ENCODE measurements around the gene AUTS2.

AUTS2 gene

GRCh38 chr7:70544016-70544415 lies 945.7 kb downstream of the AUTS2 start:
- DNase-seq, result no peak

DNA sequence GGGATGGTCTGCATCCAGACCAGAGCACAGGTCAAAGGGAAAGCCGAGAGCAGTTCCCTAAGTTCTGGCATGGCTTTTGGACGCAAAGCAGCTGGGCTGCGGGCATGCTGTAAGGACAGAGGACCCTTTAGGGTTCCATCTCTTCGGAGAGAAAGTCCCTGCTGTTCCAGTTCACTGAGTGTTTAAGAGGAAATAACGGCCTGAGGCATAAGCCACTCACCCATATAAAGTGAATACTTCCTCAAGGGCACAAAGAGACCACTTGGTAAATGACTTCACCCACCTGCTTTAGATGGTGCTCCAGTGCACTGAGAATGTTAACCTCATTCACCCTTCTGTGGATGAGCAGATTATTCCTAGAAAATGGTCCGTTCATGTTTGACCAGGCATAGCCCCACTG lies 946.9 kb downstream of the AUTS2 start:
- DNase-seq, result no peak

DNA sequence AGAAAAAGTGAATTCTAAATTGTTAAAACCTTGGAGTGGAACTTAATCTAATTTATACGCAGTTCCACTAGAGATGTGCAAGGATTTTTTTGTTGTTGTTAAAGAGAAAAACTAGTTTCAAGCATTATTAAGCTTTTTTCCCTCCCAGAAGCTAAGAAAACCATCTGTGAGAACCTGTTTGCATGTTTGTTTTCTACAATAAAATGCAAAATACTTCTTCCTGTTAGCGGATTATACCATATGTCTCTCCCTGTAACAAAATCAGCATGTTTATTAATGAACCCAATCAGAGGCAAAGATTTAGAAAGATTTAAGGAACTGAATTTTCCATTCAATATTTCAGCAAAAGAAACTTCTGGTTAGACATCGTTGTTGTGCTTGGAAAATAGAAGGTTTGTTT lies 953.9 kb downstream of the AUTS2 start:
- no peak for DNase-seq

- no peak for DNase-seq
These were observed 955.1 kb downstream of the AUTS2 start for GRCh38 chr7:70553364-70553763.

DNA sequence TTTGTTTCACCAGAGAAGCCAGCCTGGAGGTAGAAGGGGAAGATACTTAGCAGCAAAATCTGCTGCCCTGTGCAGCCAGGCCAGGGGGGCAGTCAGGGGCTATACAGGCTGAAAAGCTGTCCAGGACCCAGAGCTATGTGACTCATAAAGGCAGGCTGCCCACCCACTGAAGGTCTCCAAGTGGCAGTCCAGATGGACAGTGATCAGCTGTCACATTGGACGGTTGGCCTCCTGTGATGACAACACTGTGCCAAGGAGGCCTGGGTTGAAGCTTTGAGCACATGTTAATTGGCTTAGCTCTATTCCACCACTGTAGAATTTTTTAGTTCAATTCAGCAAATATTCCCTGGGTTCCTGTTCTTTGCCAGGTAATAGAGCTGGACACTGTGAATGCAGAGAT lies 956.4 kb downstream of the AUTS2 start:
- no peak for DNase-seq

GRCh38 chr7:70556761-70557160 lies 958.5 kb downstream of the AUTS2 start:
- no peak for DNase-seq

- no peak for DNase-seq
These were observed 959.1 kb downstream of the AUTS2 start for GRCh38 chr7:70557338-70557737.

DNA sequence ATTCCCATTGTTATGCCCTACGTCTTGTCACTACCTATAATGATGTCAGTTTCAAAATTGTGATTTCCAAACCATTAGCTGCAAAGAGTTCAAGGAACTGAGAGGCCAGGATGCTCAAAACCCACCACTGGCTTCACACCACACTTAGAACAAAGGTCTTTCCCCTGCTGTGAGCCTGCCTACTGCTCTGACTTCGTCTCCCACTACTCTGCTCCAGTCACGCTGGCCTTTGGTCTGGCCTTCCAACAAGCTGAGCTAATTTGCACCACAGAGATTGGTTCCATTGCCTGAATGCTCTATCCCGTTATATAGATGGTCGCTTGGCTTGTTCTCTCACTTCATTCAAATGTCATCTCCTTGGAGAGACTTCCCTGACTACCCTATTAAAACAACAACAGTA lies 961.5 kb downstream of the AUTS2 start:
- no peak for DNase-seq

- no peak for DNase-seq
These were observed 965.7 kb downstream of the AUTS2 start for GRCh38 chr7:70563960-70564359.

GRCh38 chr7:70565721-70566370 lies 967.6 kb downstream of the AUTS2 start:
- no peak for DNase-seq

DNA sequence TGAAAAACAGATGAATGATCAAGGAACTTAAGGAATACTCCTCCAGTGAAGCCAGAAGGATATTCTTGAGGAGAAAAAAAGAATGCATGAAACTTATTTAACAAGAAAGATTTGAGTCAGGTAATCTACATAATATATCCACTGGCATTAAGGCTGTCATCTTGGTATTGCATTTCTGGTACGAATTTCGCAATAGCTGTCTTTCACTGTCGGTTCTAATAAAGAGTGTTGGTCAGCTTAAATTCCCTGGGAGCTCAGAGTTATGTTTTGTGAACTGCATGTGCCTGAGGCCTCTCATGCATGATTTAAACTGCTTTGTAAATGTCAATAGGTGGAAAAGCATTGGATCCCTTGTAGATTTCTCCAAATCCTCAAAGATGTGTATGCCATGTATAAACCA lies 968.4 kb downstream of the AUTS2 start:
- no peak for DNase-seq

GRCh38 chr7:70568674-70569334 lies 970.5 kb downstream of the AUTS2 start:
- DNase-seq, result no peak

- no peak for DNase-seq
These were observed 971.1 kb downstream of the AUTS2 start for GRCh38 chr7:70569335-70569819.

- DNase-seq, result no peak
These were observed 971.8 kb downstream of the AUTS2 start for GRCh38 chr7:70570029-70570428.

DNA sequence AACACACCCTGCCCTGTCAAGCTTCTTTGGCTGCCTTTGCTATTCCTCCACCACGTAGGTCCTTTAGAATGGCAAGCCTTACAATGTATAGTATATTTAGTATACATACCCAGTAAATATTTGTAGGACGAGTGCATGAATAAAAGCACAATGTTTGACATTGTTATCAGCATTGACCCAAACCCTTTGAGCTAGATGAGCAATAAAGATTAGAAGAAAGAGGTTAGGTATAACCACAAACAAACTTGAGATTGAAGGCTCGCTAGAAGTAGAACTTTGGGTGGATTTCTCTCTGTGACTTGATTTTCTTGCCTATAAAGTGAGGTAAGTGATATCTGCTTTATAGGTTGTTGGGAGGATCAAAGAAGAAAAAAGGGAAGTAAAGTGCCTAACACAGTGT lies 972.7 kb downstream of the AUTS2 start:
- no peak for DNase-seq

DNA sequence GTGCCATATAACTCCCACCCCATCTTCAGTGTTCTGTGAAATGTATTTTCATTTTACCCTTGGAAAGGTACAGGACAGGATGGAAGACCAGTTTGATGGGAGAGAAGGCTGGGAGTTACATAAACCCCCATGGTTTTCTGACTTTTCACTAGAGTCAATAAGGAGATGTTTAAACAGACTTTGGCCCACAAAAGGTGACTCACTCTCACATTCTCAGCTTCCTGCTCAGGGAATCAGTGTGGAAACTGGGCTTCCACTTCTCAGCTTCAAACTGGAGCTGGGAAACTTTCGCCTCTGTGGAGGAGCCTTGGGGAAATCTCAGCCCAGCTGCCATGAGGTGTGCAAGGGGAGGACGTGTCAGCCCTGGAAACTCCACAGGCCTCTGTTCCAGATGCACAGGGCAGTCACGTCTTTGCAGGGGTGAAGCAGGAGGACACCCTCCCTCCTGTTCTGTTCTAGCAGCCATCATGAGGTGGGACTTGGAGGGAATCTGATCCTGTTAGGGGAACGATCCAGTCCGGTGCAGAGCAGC lies 973.2 kb downstream of the AUTS2 start:
- DNase-seq, result no peak

DNA sequence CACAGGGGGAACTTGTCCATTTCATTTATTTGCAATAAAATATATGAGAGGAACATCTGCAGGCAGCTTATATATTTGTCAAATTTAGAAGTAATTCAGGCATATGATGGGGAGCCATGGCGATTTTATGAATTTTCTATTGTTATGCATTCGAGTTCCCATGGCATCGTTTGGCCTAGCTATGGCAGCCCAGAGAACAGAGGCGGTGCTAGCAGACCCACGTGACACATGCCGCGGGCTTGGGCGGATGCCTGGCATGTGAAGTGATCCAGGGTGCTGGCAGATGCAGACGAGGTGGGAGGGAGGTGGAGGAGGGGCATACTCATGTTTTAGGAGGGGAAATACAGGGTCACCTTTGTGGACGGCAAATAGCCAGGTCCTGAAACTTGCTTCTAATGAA lies 973.7 kb downstream of the AUTS2 start:
- DNase-seq, result no peak

DNA sequence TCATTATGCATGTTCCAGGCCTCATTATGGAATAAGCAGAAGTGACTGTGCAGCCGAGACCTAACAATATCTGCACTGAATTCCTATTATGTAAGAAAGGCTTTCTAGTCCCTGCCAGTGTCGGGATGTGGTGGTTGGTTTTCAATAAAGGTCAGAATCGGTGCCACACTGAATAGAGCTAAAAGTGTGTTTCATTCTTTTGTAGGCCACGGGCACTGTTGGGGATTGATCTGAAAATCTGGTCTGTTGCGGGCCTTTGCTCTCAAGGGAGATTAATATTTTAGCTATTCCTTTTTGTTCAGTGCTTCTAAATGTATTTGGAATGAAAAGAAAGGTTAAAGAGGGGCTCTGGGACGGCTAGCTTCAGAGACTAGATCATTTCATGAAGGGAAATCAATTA lies 974.3 kb downstream of the AUTS2 start:
- DNase-seq, result no peak

GRCh38 chr7:70573071-70573661 lies 974.9 kb downstream of the AUTS2 start:
- no peak for DNase-seq

- DNase-seq, result no peak
These were observed 975.4 kb downstream of the AUTS2 start for GRCh38 chr7:70573696-70574095.

DNA sequence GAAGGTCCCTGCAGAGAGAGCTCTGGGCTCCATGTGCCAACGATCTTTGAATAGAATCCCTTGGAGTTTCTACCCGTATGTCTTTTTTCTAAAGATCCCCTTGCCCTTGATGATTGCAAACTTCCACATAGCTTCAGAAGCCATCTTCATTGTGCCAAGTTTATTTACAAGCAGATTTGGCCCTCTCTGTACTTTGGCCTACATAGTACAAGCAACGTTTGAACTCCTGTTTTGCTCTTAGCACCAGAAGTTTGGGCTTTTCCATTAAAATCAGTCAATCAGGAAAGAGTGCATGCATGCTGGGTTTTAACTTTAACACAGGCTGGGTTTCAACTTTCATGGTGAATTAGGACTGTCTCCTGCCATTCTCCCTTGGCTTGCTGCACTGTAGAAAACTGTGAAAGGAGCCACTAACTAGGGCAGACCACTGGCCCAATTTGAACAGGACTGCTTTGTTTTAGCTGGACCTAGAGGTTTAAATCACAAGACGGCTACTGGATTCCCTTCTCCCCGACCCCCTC lies 976.1 kb downstream of the AUTS2 start:
- no peak for DNase-seq

DNA sequence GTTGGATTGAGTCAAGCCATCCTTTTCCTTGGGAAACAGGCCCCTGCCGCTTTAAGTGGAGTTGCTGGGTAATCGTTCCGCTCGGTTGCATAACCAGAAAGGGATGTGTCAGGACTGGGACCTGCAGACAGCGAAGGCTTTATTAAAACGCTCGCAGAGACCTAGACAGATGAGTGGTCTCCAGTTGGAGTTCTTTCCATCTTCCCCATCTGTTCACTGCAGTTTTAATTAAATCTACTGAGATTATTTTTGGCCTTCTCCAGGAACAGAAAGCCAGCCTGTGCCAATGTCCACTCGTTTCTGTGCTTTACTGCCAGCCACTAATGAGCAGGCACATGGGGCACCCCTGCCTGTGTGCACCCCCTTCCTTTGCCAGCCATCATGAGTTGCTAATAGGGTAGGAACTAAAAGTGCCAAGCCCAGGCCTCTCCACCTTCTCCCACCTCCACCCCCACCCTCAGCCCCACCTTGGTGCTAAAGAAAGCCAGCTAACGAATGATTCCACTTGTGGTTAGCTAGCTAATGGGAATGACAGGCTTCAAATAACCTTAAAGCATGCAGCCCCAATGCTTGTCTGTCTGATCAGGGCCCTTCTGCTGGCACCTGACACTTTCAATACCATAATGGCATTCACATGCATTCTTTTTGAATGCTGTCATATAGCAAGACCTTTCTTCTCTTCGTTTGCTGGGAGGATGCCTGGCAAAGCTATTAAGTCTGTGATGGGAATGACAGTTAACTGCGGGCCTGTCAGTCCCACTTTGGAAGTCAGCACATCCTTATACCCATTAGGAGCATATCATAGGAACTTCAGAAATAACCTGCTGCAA lies 976.9 kb downstream of the AUTS2 start:
- no peak for DNase-seq

DNA sequence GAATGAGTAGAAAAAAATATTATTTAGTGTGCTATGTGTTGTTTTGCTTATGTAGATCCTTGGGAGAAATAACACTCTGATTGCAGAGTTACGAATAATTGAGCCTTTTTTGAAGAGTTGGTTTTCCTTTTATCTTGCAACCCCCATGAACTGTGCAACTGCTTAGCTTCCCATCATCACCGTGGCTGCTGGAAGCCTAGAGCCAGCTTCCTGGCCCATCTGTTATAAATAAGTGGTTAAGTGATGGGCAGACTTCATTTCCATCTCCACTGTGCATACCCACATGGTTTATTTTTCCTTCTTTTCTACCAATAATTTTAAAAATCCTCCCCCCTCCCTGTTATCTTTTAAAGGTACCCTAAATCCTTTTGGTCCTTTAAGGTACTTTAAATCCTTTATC lies 978.8 kb downstream of the AUTS2 start:
- DNase-seq, result no peak
